ENCODE measurements around the gene ABCA2.

Gene ABCA2

DNA sequence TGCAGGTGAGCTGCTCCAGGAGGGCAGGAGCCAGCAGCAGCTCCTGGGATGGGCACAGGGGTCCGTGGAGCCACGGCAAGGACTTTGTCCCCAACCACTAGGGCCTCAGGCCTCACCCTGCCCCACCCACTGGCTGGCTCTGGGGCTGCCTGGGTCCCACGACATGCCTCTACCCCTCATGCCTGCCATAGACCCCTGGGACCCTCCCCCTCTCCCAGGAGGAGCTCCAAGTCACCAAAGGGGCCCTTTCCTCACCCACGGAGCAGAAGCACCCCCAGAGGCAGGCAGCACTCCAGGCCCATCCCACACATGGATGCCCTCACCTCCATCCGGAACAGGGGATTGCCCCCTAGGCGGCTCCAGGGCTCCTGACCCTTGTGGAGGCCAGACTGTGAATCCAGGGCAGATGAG lies 6.5 kb downstream of the ABCA2 start:
- TF ChIP-seq, protein P1, sequence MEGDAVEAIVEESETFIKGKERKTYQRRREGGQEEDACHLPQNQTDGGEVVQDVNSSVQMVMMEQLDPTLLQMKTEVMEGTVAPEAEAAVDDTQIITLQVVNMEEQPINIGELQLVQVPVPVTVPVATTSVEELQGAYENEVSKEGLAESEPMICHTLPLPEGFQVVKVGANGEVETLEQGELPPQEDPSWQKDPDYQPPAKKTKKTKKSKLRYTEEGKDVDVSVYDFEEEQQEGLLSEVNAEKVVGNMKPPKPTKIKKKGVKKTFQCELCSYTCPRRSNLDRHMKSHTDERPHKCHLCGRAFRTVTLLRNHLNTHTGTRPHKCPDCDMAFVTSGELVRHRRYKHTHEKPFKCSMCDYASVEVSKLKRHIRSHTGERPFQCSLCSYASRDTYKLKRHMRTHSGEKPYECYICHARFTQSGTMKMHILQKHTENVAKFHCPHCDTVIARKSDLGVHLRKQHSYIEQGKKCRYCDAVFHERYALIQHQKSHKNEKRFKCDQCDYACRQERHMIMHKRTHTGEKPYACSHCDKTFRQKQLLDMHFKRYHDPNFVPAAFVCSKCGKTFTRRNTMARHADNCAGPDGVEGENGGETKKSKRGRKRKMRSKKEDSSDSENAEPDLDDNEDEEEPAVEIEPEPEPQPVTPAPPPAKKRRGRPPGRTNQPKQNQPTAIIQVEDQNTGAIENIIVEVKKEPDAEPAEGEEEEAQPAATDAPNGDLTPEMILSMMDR (IDR thresholded peaks at IDR 0.05; ENCODE audit: insufficient read depth, low read length, poor library complexity, severe bottlenecking) = no peak
- H3K27me3 ChIP-seq (replicated peaks; ENCODE audit: control insufficient read depth, insufficient read depth, low read length) = no peaks in the 10 kb centered on the region; the same call in 1 of the 2 replicates
- no peak overlapping the region for H3K4me3 ChIP-seq (replicated peaks; ENCODE audit: low read depth, low read length)
- no peak for DNase-seq (ENCODE audit: extremely low read depth, insufficient read length)
- H3K36me3 ChIP-seq (ENCODE audit: control insufficient read depth, insufficient read depth, low read length) = no peaks in the 10 kb centered on the region

DNA sequence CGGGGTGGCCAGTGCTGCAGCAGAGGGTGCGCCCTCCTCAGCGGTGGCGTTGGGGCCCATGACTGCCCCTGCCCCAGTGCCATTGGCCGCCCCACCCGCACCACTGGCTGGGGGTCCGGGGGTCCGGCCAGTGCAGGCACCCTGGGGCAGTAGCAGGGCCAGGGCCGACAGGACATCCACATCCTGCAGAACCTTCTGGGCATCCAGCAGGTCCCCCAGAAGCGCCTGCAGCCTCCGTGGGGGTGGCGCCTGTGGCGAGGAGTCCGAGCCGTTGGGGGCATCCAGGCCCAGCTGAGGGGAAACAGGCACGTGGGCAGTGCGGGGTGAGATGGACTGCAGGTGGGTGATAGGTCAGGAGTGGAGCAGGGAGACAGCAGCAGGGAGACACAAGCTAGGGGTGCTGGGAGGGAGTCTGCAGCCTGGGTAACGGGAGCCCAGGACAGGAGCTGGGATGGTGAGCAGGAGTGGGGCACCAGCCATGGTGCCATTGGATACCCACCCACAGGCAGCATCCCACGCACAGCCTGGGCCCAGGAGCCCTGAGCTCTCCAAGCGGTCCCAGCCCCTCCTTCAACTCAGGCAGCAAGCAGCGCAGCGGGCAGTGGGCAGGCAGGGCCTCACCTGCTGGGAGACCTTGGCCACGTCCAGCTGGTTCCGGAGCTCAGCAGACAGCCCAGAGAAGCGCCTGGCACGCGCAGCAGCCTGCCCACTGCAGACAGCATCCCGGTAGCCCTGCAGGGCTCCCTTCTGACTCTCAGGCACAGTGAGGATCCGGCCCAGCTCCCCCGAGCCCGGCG lies 7.1 kb downstream of the ABCA2 start:
- Histone ChIP-seq H3K36me3 (ENCODE audit: control insufficient read depth, insufficient read depth, low read length) (no peaks in the 10 kb centered on the region), H3K27me3 (replicated peaks; ENCODE audit: control insufficient read depth, insufficient read depth, low read length) (no peaks in the 10 kb centered on the region; the same call in 1 of the 2 replicates), H3K4me3 (replicated peaks; ENCODE audit: low read depth, low read length) (no peak overlapping the region)
- no peak for DNase-seq (ENCODE audit: extremely low read depth, insufficient read length)
- TF ChIP-seq, protein P1 (IDR thresholded peaks at IDR 0.05; ENCODE audit: insufficient read depth, low read length, poor library complexity, severe bottlenecking) = no peak

DNA sequence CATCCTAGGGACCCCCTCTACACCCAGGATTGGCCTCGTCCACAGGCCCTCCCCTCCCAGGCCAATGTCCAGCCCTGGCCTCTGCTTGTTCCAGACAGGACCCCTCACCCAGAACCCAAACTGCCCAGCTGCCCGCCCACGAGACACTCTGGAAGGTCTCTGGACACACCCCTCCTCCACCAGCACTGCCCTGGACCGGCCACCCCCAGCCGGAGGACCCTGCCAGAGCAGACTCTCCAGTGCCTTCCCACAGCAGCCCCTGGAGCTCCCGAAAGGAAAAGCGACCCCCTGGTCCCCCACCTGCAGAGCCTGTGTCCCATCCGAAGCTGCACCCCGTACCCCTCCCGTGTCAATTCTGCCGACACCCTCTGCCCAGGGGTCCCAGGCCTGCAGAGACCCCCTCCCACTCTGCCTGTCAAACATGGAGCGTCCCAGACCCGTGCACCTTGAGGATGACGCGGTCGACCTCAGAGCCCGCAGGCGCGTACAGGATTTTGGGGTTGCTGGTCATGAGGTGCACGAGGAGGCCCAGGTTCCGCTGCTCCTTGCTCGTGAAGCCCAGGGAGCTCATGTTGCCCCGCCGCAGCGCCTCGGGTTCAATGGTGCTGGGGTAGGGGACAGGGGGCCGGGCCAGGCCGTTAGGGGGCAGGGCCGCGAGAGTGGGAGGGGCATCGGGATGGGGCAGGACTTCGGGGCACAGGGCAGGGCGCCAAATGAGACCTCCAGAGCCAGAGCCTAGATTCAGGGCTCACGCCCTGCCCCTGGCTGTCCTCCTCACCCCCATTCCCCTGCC lies 8.0 kb downstream of the ABCA2 start:
- no peak for DNase-seq (ENCODE audit: extremely low read depth, insufficient read length)
- no peaks in the 10 kb centered on the region for H3K36me3 ChIP-seq (ENCODE audit: control insufficient read depth, insufficient read depth, low read length)
- TF ChIP-seq, protein P1 (IDR thresholded peaks at IDR 0.05; ENCODE audit: insufficient read depth, low read length, poor library complexity, severe bottlenecking) = no peak
- no peak overlapping the region for H3K4me3 ChIP-seq (replicated peaks; ENCODE audit: low read depth, low read length)
- no peaks in the 10 kb centered on the region for H3K27me3 ChIP-seq (replicated peaks; ENCODE audit: control insufficient read depth, insufficient read depth, low read length)

DNA sequence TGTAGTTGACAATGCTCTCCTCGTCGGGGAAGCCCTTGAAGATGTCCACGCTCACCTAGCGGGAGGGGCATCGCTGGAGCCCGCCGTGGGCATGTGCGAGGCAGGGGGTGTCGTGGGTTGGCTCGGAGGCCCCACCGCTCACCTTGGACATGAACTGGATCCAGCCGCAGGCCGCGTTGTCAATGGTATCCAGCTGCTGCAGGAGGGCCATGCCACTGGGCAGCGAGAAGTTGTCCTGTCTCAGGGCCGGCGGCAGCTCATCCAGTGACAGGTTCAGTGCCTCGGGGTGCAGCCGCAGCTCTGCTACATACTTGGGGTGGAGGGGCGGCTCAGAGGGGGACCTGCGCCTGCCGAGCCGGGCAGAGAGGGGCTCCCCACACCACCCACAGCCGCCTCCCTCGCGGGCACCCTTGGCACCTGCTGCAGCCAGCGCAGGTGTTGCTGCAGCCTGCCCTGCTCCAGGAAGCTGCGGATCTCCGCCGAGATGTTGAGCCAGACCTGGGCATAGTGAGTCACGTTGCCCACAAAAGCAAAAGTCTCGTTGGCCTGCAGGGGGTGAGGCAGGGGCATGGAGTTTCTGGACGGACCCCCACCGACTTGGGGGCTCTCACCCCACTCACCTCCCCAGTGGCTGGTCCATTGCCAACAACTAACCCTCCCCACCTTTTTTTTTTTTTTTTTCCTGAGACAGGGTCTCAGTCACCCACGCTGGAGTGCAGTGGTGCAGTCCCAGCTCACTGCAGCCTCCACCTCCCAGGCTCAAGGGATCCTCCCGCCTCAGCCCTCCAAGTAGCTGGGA lies 9.1 kb downstream of the ABCA2 start:
- TF ChIP-seq, protein P1 (IDR thresholded peaks at IDR 0.05; ENCODE audit: insufficient read depth, low read length, poor library complexity, severe bottlenecking) = no peak
- H3K4me3 ChIP-seq (replicated peaks; ENCODE audit: low read depth, low read length) = no peak overlapping the region
- no peaks in the 10 kb centered on the region for H3K27me3 ChIP-seq (replicated peaks; ENCODE audit: control insufficient read depth, insufficient read depth, low read length)
- no peak for DNase-seq (ENCODE audit: extremely low read depth, insufficient read length)
- H3K36me3 ChIP-seq (ENCODE audit: control insufficient read depth, insufficient read depth, low read length) = no peaks in the 10 kb centered on the region

DNA sequence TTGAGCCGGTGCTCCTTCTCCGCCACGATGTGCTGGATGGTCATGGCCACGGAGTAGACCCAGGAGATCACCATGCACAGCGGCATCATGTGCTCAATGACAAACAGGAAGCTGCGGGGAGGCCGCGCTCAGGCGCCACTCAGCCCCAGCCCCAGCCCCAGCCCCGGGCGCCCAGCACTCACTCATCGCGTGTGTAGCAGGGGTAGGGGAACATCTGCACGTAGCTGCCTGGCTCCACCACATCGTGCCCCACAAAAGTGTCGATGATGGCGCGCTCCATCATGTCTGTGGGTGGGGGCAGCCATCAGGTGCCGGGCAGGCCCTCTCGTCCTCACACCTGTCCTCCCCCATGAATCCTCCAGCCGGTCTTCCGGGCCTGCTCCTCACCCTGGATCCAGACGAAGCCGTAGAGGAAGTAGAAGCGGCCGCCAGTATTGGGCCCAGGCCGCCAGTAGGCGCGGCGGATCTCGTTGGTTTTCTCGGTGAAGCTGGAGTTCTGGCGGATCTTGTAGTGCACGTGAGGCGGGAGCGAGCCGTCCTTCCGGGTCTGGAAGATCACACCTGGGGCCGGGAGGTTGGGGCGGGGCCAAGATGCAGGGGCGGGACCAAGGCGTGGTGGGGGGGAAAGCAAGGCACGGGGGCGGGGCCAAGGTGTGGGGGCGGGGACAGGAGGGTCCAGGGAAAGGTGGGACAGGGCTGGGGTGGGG lies 10.1 kb downstream of the ABCA2 start:
- Histone ChIP-seq H3K36me3 (ENCODE audit: control insufficient read depth, insufficient read depth, low read length) (no peaks in the 10 kb centered on the region), H3K27me3 (replicated peaks; ENCODE audit: control insufficient read depth, insufficient read depth, low read length) (no peaks in the 10 kb centered on the region), H3K4me3 (replicated peaks; ENCODE audit: low read depth, low read length) (no peak overlapping the region)
- DNase-seq (ENCODE audit: extremely low read depth, insufficient read length) = no peak
- TF ChIP-seq, protein P1 (IDR thresholded peaks at IDR 0.05; ENCODE audit: insufficient read depth, low read length, poor library complexity, severe bottlenecking) = no peak

Measured in GM06990 (cell line).